Mesenchymal stem cell (in vitro differentiated cells and primary cell): ENCODE measurements around the gene GMPPB. TPM values are rescaled to one million over a fixed set of nuclear protein-coding genes. Genes with fewer than 3 reads are reported as not detected.

Source experiments
- DNase-seq: peaks from one replicate; pipeline ENCODE4 v3.0.0-alpha.2; 2013
- H2AFZ ChIP-seq: one replicate; pipeline ENCODE4 v1.6.1; 2013; ENCODE audit warnings: low read depth, mild to moderate bottlenecking, control low read depth, inconsistent platforms, low read length, moderate library complexity
- H2AK5ac ChIP-seq: 2 replicates; pipeline ENCODE4 v1.6.1; 2013; ENCODE audit warnings: low read length, moderate library complexity, mild to moderate bottlenecking, inconsistent platforms; ENCODE audit not compliant: severe bottlenecking
- H2BK120ac ChIP-seq: one replicate; pipeline ENCODE4 v1.6.1; 2013; ENCODE audit warnings: low read depth, mild to moderate bottlenecking, inconsistent platforms, low read length, moderate library complexity
- H2BK12ac ChIP-seq, 2 experiments: one replicate each; pipeline ENCODE4 v1.6.1; 2013; ENCODE audit warnings: inconsistent platforms in 2 of 2, low read length in 2 of 2, mild to moderate bottlenecking in 2 of 2, moderate library complexity in 2 of 2, control low read depth in 1 of 2
- H2BK15ac ChIP-seq: one replicate; pipeline ENCODE4 v1.6.1; 2013; ENCODE audit warnings: mild to moderate bottlenecking, low read depth, inconsistent platforms; ENCODE audit not compliant: poor library complexity, severe bottlenecking
- H2BK5ac ChIP-seq: 2 replicates; pipeline ENCODE4 v1.6.1; 2013; ENCODE audit warnings: low read depth, mild to moderate bottlenecking, low read length, control low read depth, inconsistent platforms; ENCODE audit not compliant: poor library complexity, severe bottlenecking
- H3K14ac ChIP-seq, 2 experiments: one replicate each; pipeline ENCODE4 v1.6.1; 2013; ENCODE audit warnings: inconsistent platforms in 2 of 2, low read length in 2 of 2, control low read depth in 1 of 2, mild to moderate bottlenecking in 1 of 2, moderate library complexity in 1 of 2
- H3K18ac ChIP-seq, 2 experiments: one replicate each; pipeline ENCODE4 v1.6.1; 2013; ENCODE audit warnings: inconsistent platforms in 2 of 2, low read length in 2 of 2, control low read depth in 1 of 2, low read depth in 1 of 2, mild to moderate bottlenecking in 1 of 2
- H3K23ac ChIP-seq, 2 experiments: one replicate each; pipeline ENCODE4 v1.6.1; 2013; ENCODE audit warnings: inconsistent platforms in 2 of 2, low read length in 2 of 2, mild to moderate bottlenecking in 2 of 2, moderate library complexity in 2 of 2, control low read depth in 1 of 2
- H3K27ac ChIP-seq: 2 replicates; pipeline ENCODE4 v1.5.1; 2013; ENCODE audit warnings: mild to moderate bottlenecking, moderate library complexity, low read length, control low read depth, inconsistent platforms; ENCODE audit not compliant: poor library complexity, severe bottlenecking
- H3K27me3 ChIP-seq, 2 experiments: 2 replicates each; pipeline versions ENCODE4 v1.6.1 to v1.7.0; 2013; ENCODE audit warnings: low read length in 2 of 2, mild to moderate bottlenecking in 2 of 2, moderate library complexity in 2 of 2, control low read depth in 1 of 2, inconsistent platforms in 1 of 2; ENCODE audit not compliant: control insufficient read depth in 1 of 2, insufficient read depth in 1 of 2
- H3K36me3 ChIP-seq, 2 experiments: 2 replicates each; pipeline versions ENCODE4 v1.6.1 to v1.7.0; 2013; ENCODE audit warnings: low read length in 2 of 2, control low read depth in 1 of 2, inconsistent platforms in 1 of 2, low read depth in 1 of 2, mild to moderate bottlenecking in 1 of 2; ENCODE audit not compliant: insufficient read depth in 2 of 2, control insufficient read depth in 1 of 2
- H3K4ac ChIP-seq, 2 experiments: one replicate each; pipeline ENCODE4 v1.6.1; 2013; ENCODE audit warnings: inconsistent platforms in 2 of 2, low read length in 2 of 2, mild to moderate bottlenecking in 2 of 2, moderate library complexity in 2 of 2, control low read depth in 1 of 2, low read depth in 1 of 2
- H3K4me1 ChIP-seq: 2 replicates; pipeline ENCODE4 v1.6.1; 2013; ENCODE audit warnings: low read depth, low read length, control low read depth; ENCODE audit not compliant: control insufficient read depth, insufficient read depth
- H3K4me2 ChIP-seq: 2 replicates; pipeline ENCODE4 v1.6.1; 2013; ENCODE audit warnings: low read length, mild to moderate bottlenecking, inconsistent platforms; ENCODE audit not compliant: poor library complexity, severe bottlenecking
- H3K4me3 ChIP-seq, 2 experiments: 2 replicates each; pipeline versions ENCODE4 v1.5.1 to v1.7.0; 2013; ENCODE audit warnings: low read length in 2 of 2, mild to moderate bottlenecking in 2 of 2, control low read depth in 1 of 2, low read depth in 1 of 2; ENCODE audit not compliant: insufficient read depth in 1 of 2
- H3K79me1 ChIP-seq: replicated peaks from 2 replicates; pipeline ENCODE4 v1.6.1; 2013; ENCODE audit warnings: mild to moderate bottlenecking, control low read depth, low read length, inconsistent platforms; ENCODE audit not compliant: poor library complexity, severe bottlenecking
- H3K9ac ChIP-seq: 2 replicates; pipeline ENCODE4 v1.7.0; 2013; ENCODE audit warnings: mild to moderate bottlenecking, low read length, moderate library complexity
- H3K9me3 ChIP-seq: 2 replicates; pipeline ENCODE4 v1.7.0; 2013; ENCODE audit warnings: mild to moderate bottlenecking, low read length; ENCODE audit not compliant: control insufficient read depth
- H4K8ac ChIP-seq: one replicate; pipeline ENCODE4 v1.6.1; 2013; ENCODE audit warnings: inconsistent platforms, mild to moderate bottlenecking, low read length, moderate library complexity
- H4K91ac ChIP-seq: one replicate; pipeline ENCODE4 v1.6.1; 2013; ENCODE audit warnings: mild to moderate bottlenecking, low read length, inconsistent platforms
- WGBS: methylation state at CpG from one replicate; pipeline ENCODE4 v1.1.7; 2013; ENCODE audit warnings: mixed read lengths; 5-methylcytosine and 5-hydroxymethylcytosine counted together
- polyA plus RNA-seq, 2 experiments: library from polyadenylated mRNA; stranded (reverse); fragments of 200-250 nt; gene quantifications; one replicate each; pipeline ENCODE4 v1.2.3, GENCODE V29; 2013

Gene GMPPB
- 16.4 TPM for polyA plus RNA-seq (2013, experiment 1 of 2)
- polyA plus RNA-seq (2013, experiment 2 of 2) = 16.4 TPM

- peak within 1 kb of the TSS; percentile 98 for H3K9ac ChIP-seq
- peak within 1 kb of the TSS in 1 of 2 experiments; percentile 38 for H2BK12ac ChIP-seq
- peak within 1 kb of the TSS; percentile 76 to 88 for H3K18ac ChIP-seq
- WGBS = 2% methylated on average over 90 of the region's 102 CpGs
- peak; percentile 98 for DNase-seq
- peak within 1 kb of the TSS; percentile 45 for H2AK5ac ChIP-seq
- no peaks in the 10 kb centered on the region for H3K27me3 ChIP-seq
- peak within 1 kb of the TSS; percentile 59 for H2BK120ac ChIP-seq
- H3K23ac ChIP-seq = peak within 1 kb of the TSS in 1 of 2 experiments; percentile 29
- peaks cover 38% of the 10 kb centered on the region for H3K79me1 ChIP-seq
- H3K14ac ChIP-seq = peak within 1 kb of the TSS in 1 of 2 experiments; percentile 88
- peak within 1 kb of the TSS; percentile 88 for H4K91ac ChIP-seq
- peak within 1 kb of the TSS; percentile 84 for H3K4me2 ChIP-seq
- peaks cover 64% of the 10 kb centered on the region in 2 experiments for H3K36me3 ChIP-seq
- H2AFZ ChIP-seq = peak within 1 kb of the TSS; percentile 48
- H3K4me1 ChIP-seq = peaks cover 30% of the 10 kb centered on the region
- peak within 1 kb of the TSS; percentile 94 for H4K8ac ChIP-seq
- H3K4ac ChIP-seq = peak within 1 kb of the TSS; percentile 85 to 92
- no peaks in the 10 kb centered on the region for H3K9me3 ChIP-seq
- no peak within 1 kb of the TSS for H2BK15ac ChIP-seq
- no peak within 1 kb of the TSS for H2BK5ac ChIP-seq
- H3K4me3 ChIP-seq = peak within 1 kb of the TSS; percentile 84 to 92
- peak within 1 kb of the TSS; percentile 64 for H3K27ac ChIP-seq
Measured at GRCh38 chr3:49723628-49724551, at the start of gene GMPPB. Gene GMPPB, minus strand, starts transcription at chr3:49723951. Its CDS starts 225 bp downstream, at chr3:49723726.

DNA sequence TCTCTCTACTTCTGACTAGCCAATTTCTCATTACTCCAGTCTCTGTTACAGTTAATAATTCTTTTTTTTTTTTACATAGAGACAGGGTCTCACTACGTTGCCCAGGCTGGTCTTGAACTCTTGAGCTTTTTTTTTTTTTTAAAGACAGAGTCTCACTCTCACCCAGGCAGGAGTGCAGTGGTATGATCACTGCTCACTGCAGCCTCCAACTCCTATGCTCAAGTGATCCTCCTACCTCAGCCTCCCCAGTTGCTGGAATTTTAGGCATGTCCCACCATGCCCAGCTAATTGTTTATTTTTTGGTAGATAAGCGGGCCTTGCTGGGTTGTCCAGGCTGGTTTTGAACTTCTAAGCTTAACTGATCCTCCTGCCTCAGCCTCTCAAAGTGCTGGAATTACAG is 49.0 kb upstream of the GMPPB start:
- Histone ChIP-seq H3K79me1 (peaks cover 6% of the 10 kb centered on the region), H3K4ac (no peak overlapping the region), H3K23ac (no peak overlapping the region), H2BK15ac (no peak overlapping the region), H2BK120ac (no peak overlapping the region), H3K9me3 (no peaks in the 10 kb centered on the region), H2AFZ (no peak overlapping the region), H3K18ac (no peak overlapping the region), H3K14ac (no peak overlapping the region), H3K4me2 (no peak overlapping the region), H3K9ac (no peak overlapping the region), H3K4me1 (peaks cover 7% of the 10 kb centered on the region), H2AK5ac (no peak overlapping the region), H3K36me3 (peaks cover 16 to 21% of the 10 kb centered on the region in 2 experiments), H2BK12ac (no peak overlapping the region), H2BK5ac (no peak overlapping the region), H3K4me3 (no peak overlapping the region), H4K91ac (no peak overlapping the region), H3K27me3 (no peaks in the 10 kb centered on the region), H4K8ac (no peak overlapping the region), H3K27ac (no peak overlapping the region)
- 90% methylated on average over 2 of the region's 2 CpGs for WGBS
- no peak for DNase-seq

DNA sequence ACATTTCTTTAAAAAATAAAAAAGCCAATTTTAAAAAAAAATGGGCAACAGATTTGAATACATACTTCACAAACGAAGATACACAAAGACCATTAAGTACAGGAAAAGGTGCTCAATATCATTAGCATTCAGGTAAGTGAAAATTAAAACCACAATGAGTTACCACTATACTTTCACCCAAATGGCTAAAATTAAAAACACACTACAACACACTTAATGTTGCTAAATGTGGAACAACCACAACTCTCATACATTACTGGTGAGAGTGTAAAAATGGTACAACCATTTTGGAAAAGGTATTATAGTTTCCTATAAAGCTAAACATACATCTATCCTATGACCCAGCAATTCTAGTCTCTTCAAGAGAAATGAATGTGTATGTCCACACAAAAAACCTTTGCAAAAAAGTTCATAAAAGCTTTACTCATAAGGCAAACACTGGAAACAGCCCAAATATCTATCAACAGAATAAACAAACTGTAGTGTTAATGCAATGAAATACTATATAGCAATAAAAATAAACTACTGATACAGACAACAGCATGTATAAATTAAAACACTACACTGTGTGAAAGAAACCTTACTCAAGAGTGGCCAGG is 47.7 kb upstream of the GMPPB start:
- Histone ChIP-seq H2BK12ac (no peak overlapping the region), H2AK5ac (no peak overlapping the region), H3K9me3 (no peaks in the 10 kb centered on the region), H3K18ac (no peak overlapping the region), H4K91ac (no peak overlapping the region), H4K8ac (no peak overlapping the region), H2BK15ac (no peak overlapping the region), H3K4me1 (peaks cover 7% of the 10 kb centered on the region), H3K27me3 (no peaks in the 10 kb centered on the region), H3K27ac (no peak overlapping the region), H2BK120ac (no peak overlapping the region), H3K4ac (no peak overlapping the region), H3K23ac (no peak overlapping the region), H2BK5ac (no peak overlapping the region), H3K79me1 (peaks cover 6% of the 10 kb centered on the region), H3K14ac (no peak overlapping the region), H3K9ac (no peak overlapping the region), H3K36me3 (peaks cover 10 to 17% of the 10 kb centered on the region in 2 experiments), H2AFZ (no peak overlapping the region), H3K4me3 (no peak overlapping the region), H3K4me2 (no peak overlapping the region)
- no peak for DNase-seq
- WGBS = 60% methylated on average over 1 of the region's 1 CpG

- H2AK5ac ChIP-seq = no peak overlapping the region
- H3K36me3 ChIP-seq = peaks cover 3 to 10% of the 10 kb centered on the region in 2 experiments
- no peak for DNase-seq
- H3K4me1 ChIP-seq = peaks cover 5% of the 10 kb centered on the region
- H4K91ac ChIP-seq = no peak overlapping the region
- no peak overlapping the region for H3K9ac ChIP-seq
- no peak overlapping the region for H3K4me3 ChIP-seq
- no peak overlapping the region for H2BK12ac ChIP-seq
- H3K79me1 ChIP-seq = peaks cover 5% of the 10 kb centered on the region
- no peak overlapping the region for H2BK120ac ChIP-seq
- H3K4ac ChIP-seq = no peak overlapping the region
- no peak overlapping the region for H2AFZ ChIP-seq
- no peak overlapping the region for H3K14ac ChIP-seq
- no peak overlapping the region for H2BK5ac ChIP-seq
- no peak overlapping the region for H3K4me2 ChIP-seq
- no peaks in the 10 kb centered on the region for H3K9me3 ChIP-seq
- H2BK15ac ChIP-seq = no peak overlapping the region
- no peak overlapping the region for H3K18ac ChIP-seq
- H3K27me3 ChIP-seq = no peaks in the 10 kb centered on the region
- no peak overlapping the region for H4K8ac ChIP-seq
- H3K27ac ChIP-seq = no peak overlapping the region
- H3K23ac ChIP-seq = no peak overlapping the region
Measured at GRCh38 chr3:49769926-49770325, 46.2 kb upstream of the GMPPB start.
